Activated effector memory CD4-positive, alpha-beta T cell treated with Interleukin-2 at 50 U/mL for 16 hours (primary cell): Measurements from ENCODE around the gene MYO5A.
"Not testable (repeated sequence)": the region's sequence is repeated elsewhere in the genome, so short reads cannot be mapped to it uniquely, and the experiment has no call there.

Experiments used
- DNase-seq: peaks from one replicate; pipeline ENCODE4 v3.0.0-alpha.2; 2020

The MYO5A gene

GRCh38 chr15:52540374-52541012, 11.8 kb upstream of the MYO5A start:
- no peak for DNase-seq

GRCh38 chr15:52537459-52537858, 8.8 kb upstream of the MYO5A start:
- no peak for DNase-seq

GRCh38 chr15:52532427-52532826, 3.7 kb upstream of the MYO5A start:
- DNase-seq = no peak

- DNase-seq = no peak
Measured at GRCh38 chr15:52529940-52530339, 1.3 kb upstream of the MYO5A start.

GRCh38 chr15:52529341-52529924, 753 bp upstream of the MYO5A start:
- DNase-seq = no peak

GRCh38 chr15:52527911-52528563, 643 bp downstream of the MYO5A start:
- peak; percentile 35 for DNase-seq

- no peak for DNase-seq
Measured at GRCh38 chr15:52527196-52527910, 1.3 kb downstream of the MYO5A start.

- no peak for DNase-seq
Measured at GRCh38 chr15:52524223-52525136, 4.2 kb downstream of the MYO5A start.

- no peak for DNase-seq
Measured at GRCh38 chr15:52523647-52524046, 5.0 kb downstream of the MYO5A start.

- DNase-seq = no peak
Measured at GRCh38 chr15:52523192-52523591, 5.5 kb downstream of the MYO5A start.

- DNase-seq = no peak
Measured at GRCh38 chr15:52521682-52522081, 7.0 kb downstream of the MYO5A start.

- no peak for DNase-seq
Measured at GRCh38 chr15:52520421-52520820, 8.3 kb downstream of the MYO5A start.

GRCh38 chr15:52518487-52519371, 10.0 kb downstream of the MYO5A start:
- DNase-seq = no peak

- no peak for DNase-seq
Measured at GRCh38 chr15:52517014-52517413, 11.7 kb downstream of the MYO5A start.

- no peak for DNase-seq
Measured at GRCh38 chr15:52515343-52515742, 13.3 kb downstream of the MYO5A start.

GRCh38 chr15:52514482-52514881, 14.2 kb downstream of the MYO5A start:
- no peak for DNase-seq

GRCh38 chr15:52512869-52513268, 15.8 kb downstream of the MYO5A start:
- not testable (repeated sequence) for DNase-seq

- DNase-seq = no peak
Measured at GRCh38 chr15:52511084-52511483, 17.6 kb downstream of the MYO5A start.

- DNase-seq = no peak
Measured at GRCh38 chr15:52509500-52510245, 19.0 kb downstream of the MYO5A start.

- no peak for DNase-seq
Measured at GRCh38 chr15:52506549-52506948, 22.1 kb downstream of the MYO5A start.

- DNase-seq = no peak
Measured at GRCh38 chr15:52505151-52505550, 23.5 kb downstream of the MYO5A start.
